ENCODE data around the gene GNAQ.

DNA sequence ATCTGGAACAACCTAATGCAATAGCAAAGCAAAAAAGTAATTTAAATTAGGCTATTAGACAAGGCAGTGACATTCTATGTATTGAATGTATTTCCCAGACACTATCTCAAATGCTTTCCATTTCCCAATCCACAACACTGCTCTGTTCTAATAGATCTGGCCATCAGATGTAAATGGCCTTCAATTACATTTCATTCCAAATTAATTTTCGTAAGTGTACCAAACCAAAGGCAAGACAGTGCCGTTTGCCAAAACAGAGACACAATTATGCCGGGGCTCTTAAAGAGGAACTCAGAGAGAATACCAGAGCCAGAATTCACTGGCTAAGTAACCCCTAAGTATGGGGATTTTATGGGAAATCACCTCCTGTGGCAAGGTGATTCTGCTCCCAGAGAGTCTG is 63.1 kb downstream of the GNAQ start:
- TF ChIP-seq, protein P1, sequence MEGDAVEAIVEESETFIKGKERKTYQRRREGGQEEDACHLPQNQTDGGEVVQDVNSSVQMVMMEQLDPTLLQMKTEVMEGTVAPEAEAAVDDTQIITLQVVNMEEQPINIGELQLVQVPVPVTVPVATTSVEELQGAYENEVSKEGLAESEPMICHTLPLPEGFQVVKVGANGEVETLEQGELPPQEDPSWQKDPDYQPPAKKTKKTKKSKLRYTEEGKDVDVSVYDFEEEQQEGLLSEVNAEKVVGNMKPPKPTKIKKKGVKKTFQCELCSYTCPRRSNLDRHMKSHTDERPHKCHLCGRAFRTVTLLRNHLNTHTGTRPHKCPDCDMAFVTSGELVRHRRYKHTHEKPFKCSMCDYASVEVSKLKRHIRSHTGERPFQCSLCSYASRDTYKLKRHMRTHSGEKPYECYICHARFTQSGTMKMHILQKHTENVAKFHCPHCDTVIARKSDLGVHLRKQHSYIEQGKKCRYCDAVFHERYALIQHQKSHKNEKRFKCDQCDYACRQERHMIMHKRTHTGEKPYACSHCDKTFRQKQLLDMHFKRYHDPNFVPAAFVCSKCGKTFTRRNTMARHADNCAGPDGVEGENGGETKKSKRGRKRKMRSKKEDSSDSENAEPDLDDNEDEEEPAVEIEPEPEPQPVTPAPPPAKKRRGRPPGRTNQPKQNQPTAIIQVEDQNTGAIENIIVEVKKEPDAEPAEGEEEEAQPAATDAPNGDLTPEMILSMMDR (conservative IDR thresholded peaks at IDR 0.05) = no peak
- TF ChIP-seq ZFX (IDR thresholded peaks at IDR 0.05) = no peak
